ENCODE results near the gene FTH1. TPM values are rescaled to one million over a fixed set of nuclear protein-coding genes. Genes with fewer than 3 reads are reported as not detected.

Gene FTH1
- total and polyA plus RNA-seq, 2 of the 13 experiments (the other 11 are each of a cell fraction or from before 2014, with no cell fraction given): 607 to 760 TPM

DNA sequence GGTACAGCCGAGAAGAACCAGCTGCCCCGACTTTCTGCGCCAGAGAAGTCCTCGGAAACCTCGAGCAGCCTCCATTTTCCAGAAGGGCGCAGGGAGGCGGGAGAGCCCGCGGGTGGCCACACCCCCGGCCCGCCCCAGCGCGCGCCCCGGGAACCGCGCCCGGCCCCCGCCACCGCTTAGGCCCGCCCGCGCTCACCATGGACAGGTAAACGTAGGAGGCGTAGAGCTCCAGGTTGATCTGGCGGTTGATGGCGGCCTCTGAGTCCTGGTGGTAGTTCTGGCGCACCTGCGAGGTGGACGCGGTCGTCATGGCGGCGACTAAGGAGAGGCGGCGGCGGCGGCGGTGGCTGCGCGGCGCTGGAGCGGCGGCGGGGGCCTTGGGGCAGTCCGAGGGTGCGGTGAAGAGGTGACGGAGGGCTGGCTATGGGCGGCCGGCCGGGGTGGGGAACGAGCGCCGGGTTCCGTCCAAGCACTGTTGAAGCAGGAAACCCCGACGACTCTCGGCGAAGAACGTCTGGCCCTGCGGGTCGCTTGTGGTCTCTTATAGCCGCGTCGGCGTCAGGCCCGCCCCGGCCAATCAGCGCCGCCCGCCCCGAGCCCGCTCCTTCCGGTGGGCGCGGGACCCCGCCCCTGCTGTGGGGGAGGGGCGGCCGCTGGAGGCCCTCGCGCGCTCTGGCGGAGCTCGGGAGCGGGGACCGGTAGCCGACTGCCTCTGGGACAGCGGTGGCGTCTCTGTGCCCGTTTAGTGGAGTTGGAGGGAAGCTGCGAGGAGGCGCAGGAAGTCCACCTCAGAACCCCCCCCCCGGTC lies at the start of gene FTH1 (continued):
- no peak for TF ChIP-seq ZNF512B (CRISPR knock-in tag; IDR thresholded peaks at IDR 0.05; ENCODE audit: borderline replicate concordance)
- no peak; the same call in 1 of the 2 replicates for TF ChIP-seq ZNF691 (CRISPR knock-in tag; IDR thresholded peaks at IDR 0.05; ENCODE audit: borderline replicate concordance, low read depth)
- no peak for TF ChIP-seq NCOR1 (IDR thresholded peaks at IDR 0.05; ENCODE audit: borderline replicate concordance, low read length)
- TF ChIP-seq, protein P1, sequence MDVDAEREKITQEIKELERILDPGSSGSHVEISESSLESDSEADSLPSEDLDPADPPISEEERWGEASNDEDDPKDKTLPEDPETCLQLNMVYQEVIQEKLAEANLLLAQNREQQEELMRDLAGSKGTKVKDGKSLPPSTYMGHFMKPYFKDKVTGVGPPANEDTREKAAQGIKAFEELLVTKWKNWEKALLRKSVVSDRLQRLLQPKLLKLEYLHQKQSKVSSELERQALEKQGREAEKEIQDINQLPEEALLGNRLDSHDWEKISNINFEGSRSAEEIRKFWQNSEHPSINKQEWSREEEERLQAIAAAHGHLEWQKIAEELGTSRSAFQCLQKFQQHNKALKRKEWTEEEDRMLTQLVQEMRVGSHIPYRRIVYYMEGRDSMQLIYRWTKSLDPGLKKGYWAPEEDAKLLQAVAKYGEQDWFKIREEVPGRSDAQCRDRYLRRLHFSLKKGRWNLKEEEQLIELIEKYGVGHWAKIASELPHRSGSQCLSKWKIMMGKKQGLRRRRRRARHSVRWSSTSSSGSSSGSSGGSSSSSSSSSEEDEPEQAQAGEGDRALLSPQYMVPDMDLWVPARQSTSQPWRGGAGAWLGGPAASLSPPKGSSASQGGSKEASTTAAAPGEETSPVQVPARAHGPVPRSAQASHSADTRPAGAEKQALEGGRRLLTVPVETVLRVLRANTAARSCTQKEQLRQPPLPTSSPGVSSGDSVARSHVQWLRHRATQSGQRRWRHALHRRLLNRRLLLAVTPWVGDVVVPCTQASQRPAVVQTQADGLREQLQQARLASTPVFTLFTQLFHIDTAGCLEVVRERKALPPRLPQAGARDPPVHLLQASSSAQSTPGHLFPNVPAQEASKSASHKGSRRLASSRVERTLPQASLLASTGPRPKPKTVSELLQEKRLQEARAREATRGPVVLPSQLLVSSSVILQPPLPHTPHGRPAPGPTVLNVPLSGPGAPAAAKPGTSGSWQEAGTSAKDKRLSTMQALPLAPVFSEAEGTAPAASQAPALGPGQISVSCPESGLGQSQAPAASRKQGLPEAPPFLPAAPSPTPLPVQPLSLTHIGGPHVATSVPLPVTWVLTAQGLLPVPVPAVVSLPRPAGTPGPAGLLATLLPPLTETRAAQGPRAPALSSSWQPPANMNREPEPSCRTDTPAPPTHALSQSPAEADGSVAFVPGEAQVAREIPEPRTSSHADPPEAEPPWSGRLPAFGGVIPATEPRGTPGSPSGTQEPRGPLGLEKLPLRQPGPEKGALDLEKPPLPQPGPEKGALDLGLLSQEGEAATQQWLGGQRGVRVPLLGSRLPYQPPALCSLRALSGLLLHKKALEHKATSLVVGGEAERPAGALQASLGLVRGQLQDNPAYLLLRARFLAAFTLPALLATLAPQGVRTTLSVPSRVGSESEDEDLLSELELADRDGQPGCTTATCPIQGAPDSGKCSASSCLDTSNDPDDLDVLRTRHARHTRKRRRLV (CRISPR knock-in tag; IDR thresholded peaks at IDR 0.05): no peak
- no peak for TF ChIP-seq CERS6 (CRISPR knock-in tag; IDR thresholded peaks at IDR 0.05)
- TF ChIP-seq MEIS2 (CRISPR knock-in tag; IDR thresholded peaks at IDR 0.05): 0 out of 2 replicates have a peak, but pooled peaks have one; percentile 27
- no peak for TF ChIP-seq MBD4 (IDR thresholded peaks at IDR 0.05; ENCODE audit: borderline replicate concordance, low read length)
- TF ChIP-seq ETV5 (CRISPR knock-in tag; IDR thresholded peaks at IDR 0.05; ENCODE audit: borderline replicate concordance): peak; percentile 88; the same call in 1 of the 2 replicates
- no peak for TF ChIP-seq PLRG1 (conservative IDR thresholded peaks at IDR 0.05)
- TF ChIP-seq AFF4 (CRISPR knock-in tag; IDR thresholded peaks at IDR 0.05): peak; percentile 87; the same call in 1 of the 2 replicates
- peak; percentile 83 for TF ChIP-seq ZBTB14 (CRISPR knock-in tag; IDR thresholded peaks at IDR 0.05)
- no peak for TF ChIP-seq ZNF235 (CRISPR knock-in tag; IDR thresholded peaks at IDR 0.05; ENCODE audit: borderline replicate concordance)

Data from HepG2 (cell line).